Fibroblast of mammary gland (primary cell): Measurements from ENCODE around the gene CYP1A2.

Experiments
- DNase-seq: peaks from one replicate; pipeline ENCODE4 v3.0.0-alpha.2; 2010; ENCODE audit warnings: low read depth
- H3K4me3 ChIP-seq: 2 replicates; pipeline ENCODE4 v1.5.1; 2011; ENCODE audit warnings: low read depth, mild to moderate bottlenecking, low read length, moderate library complexity; ENCODE audit not compliant: control insufficient read depth
- CTCF ChIP-seq: conservative IDR thresholded peaks from 2 replicates; pipeline ENCODE4 v1.5.1; 2011; ENCODE audit warnings: low read depth, low read length, inconsistent platforms; ENCODE audit not compliant: control insufficient read depth, insufficient read depth

Gene CYP1A2

DNA sequence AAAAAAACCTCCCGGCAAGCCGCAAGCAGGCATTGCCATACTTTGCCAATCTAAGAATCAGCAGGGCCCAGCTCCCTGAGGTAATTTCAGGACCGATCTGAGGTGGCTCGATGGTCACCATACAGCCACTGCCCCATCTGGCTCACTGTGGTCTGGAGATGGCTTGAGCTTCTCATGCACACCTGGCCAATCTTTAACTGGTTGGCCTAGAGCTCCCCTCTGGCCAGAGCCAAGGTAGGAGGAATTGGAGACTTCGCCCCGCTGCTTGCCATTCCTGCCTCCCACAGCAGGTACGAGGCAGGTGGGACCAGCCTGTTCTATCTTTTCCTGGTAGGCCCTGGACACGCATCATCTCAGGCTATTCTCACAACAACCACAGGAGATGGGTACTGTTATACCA, 10.1 kb downstream of the CYP1A2 start:
- no peak for DNase-seq
- no peak for TF ChIP-seq CTCF
- H3K4me3 ChIP-seq: no peak overlapping the region

- H3K4me3 ChIP-seq: no peak overlapping the region
- no peak for DNase-seq
- TF ChIP-seq CTCF: no peak
Measured at GRCh38 chr15:74762791-74763150, 14.1 kb downstream of the CYP1A2 start.

GRCh38 chr15:74763416-74763815, 14.8 kb downstream of the CYP1A2 start:
- no peak overlapping the region for H3K4me3 ChIP-seq
- no peak for DNase-seq
- TF ChIP-seq CTCF: no peak

GRCh38 chr15:74767167-74768098, 18.8 kb downstream of the CYP1A2 start:
- no peak overlapping the region for H3K4me3 ChIP-seq
- no peak for DNase-seq
- no peak for TF ChIP-seq CTCF

DNA sequence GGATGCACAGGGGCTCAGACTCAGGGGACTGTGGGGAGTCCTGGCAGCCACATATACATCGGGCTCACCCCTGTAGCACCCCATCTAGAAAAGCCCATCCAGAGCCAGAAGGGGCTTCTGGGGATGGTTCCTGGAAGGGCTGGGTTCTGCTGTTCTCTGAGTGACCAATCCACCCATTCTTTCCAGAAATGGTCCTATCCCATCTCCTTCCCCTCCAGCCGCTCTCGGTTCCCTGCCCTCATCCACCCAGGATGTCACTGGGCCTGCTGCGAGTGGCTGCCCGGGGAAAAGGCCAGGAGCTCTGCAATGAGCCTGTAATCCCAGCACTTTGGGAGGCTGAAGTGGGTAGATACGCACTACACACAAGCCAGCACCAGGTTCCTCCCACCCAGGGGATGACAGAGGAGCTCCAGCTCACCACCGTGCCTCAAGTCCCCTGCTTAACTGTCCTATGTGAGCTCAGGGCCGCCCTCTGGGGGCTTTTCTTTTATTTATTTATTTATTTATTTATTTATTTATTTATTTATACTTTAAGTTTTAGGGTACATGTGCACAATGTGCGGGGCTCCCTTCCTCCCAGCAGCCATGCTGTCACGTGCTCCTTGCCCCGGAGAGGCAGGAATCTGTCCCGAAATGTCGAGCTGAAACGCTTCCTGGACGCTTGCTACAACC, 19.6 kb downstream of the CYP1A2 start:
- H3K4me3 ChIP-seq: no peak overlapping the region
- no peak for TF ChIP-seq CTCF
- no peak for DNase-seq

GRCh38 chr15:74768771-74769342, 20.2 kb downstream of the CYP1A2 start:
- TF ChIP-seq CTCF: peak; percentile 72
- no peak overlapping the region for H3K4me3 ChIP-seq
- DNase-seq: peak; percentile 49
